ENCODE data around the gene SECTM1. TPM values are rescaled to one million over a fixed set of nuclear protein-coding genes. Genes with fewer than 3 reads are reported as not detected.

The SECTM1 gene
- polyA plus RNA-seq, 2 donors, result 2.2 to 10.8 TPM

GRCh38 chr17:82315703-82316358, 17.7 kb downstream of the SECTM1 start:
- no peak overlapping the region for H3K27ac ChIP-seq (ENCODE audit: low read depth in 2 of 2, low read length in 1 of 2)
- no peaks in the 10 kb centered on the region for H3K36me3 ChIP-seq (ENCODE audit: control insufficient read depth in 2 of 2, insufficient read depth in 2 of 2, low read length in 1 of 2)
- H3K27me3 ChIP-seq (ENCODE audit: control insufficient read depth in 1 of 2, insufficient read depth in 2 of 2, low read length in 2 of 2), result peaks cover 0 to 5% of the 10 kb centered on the region in 2 donors
- H3K4me1 ChIP-seq (ENCODE audit: control insufficient read depth in 2 of 2, insufficient read depth in 2 of 2, low read length in 1 of 2), result peaks cover 0 to 8% of the 10 kb centered on the region in 2 donors
- H3K4me3 ChIP-seq (ENCODE audit: low read depth in 1 of 2, low read length in 2 of 2), result peak overlapping the region; percentile 2 to 35
- peaks cover 6% of the 10 kb centered on the region in 2 donors for H3K9me3 ChIP-seq (ENCODE audit: control insufficient read depth in 2 of 2, insufficient read depth in 1 of 2, low read depth in 1 of 2, low read length in 1 of 2)
- WGBS, 2 donors, result 10 to 13% methylated on average over 34 to 36 of the region's 36 CpGs

GRCh38 chr17:82314727-82315605, 18.6 kb downstream of the SECTM1 start:
- Histone ChIP-seq H3K27ac (ENCODE audit: low read depth in 2 of 2, low read length in 1 of 2) (no peak overlapping the region), H3K4me1 (ENCODE audit: control insufficient read depth in 2 of 2, insufficient read depth in 2 of 2, low read length in 1 of 2) (peaks cover 0 to 8% of the 10 kb centered on the region in 2 donors), H3K9me3 (ENCODE audit: control insufficient read depth in 2 of 2, insufficient read depth in 1 of 2, low read depth in 1 of 2, low read length in 1 of 2) (peaks cover 6% of the 10 kb centered on the region in 2 donors), H3K36me3 (ENCODE audit: control insufficient read depth in 2 of 2, insufficient read depth in 2 of 2, low read length in 1 of 2) (no peaks in the 10 kb centered on the region), H3K4me3 (ENCODE audit: low read depth in 1 of 2, low read length in 2 of 2) (peak overlapping the region in 1 of 2 donors; percentile 2), H3K27me3 (ENCODE audit: control insufficient read depth in 1 of 2, insufficient read depth in 2 of 2, low read length in 2 of 2) (peaks cover 0 to 5% of the 10 kb centered on the region in 2 donors)
- WGBS, 2 donors, result 40 to 48% methylated on average over 27 to 32 of the region's 32 CpGs

- H3K4me1 ChIP-seq (ENCODE audit: control insufficient read depth in 2 of 2, insufficient read depth in 2 of 2, low read length in 1 of 2), result peaks cover 0 to 8% of the 10 kb centered on the region in 2 donors
- H3K27me3 ChIP-seq (ENCODE audit: control insufficient read depth in 1 of 2, insufficient read depth in 2 of 2, low read length in 2 of 2), result peaks cover 0 to 5% of the 10 kb centered on the region in 2 donors
- H3K9me3 ChIP-seq (ENCODE audit: control insufficient read depth in 2 of 2, insufficient read depth in 1 of 2, low read depth in 1 of 2, low read length in 1 of 2), result peaks cover 0 to 4% of the 10 kb centered on the region in 2 donors
- no peak overlapping the region for H3K4me3 ChIP-seq (ENCODE audit: low read depth in 1 of 2, low read length in 2 of 2)
- WGBS, 2 donors, result 76 to 79% methylated on average over 21 to 27 of the region's 27 CpGs
- no peak overlapping the region for H3K27ac ChIP-seq (ENCODE audit: low read depth in 2 of 2, low read length in 1 of 2)
- no peaks in the 10 kb centered on the region for H3K36me3 ChIP-seq (ENCODE audit: control insufficient read depth in 2 of 2, insufficient read depth in 2 of 2, low read length in 1 of 2)
Observed at GRCh38 chr17:82314012-82314726, 19.4 kb downstream of the SECTM1 start.

GRCh38 chr17:82313195-82314011, 20.2 kb downstream of the SECTM1 start:
- Histone ChIP-seq H3K27me3 (ENCODE audit: control insufficient read depth in 1 of 2, insufficient read depth in 2 of 2, low read length in 2 of 2) (peaks cover 0 to 5% of the 10 kb centered on the region in 2 donors), H3K27ac (ENCODE audit: low read depth in 2 of 2, low read length in 1 of 2) (no peak overlapping the region)
- WGBS, 2 donors, result 80 to 85% methylated on average over 28 of the region's 28 CpGs

GRCh38 chr17:82311971-82312370, 21.6 kb downstream of the SECTM1 start:
- Histone ChIP-seq H3K36me3 (ENCODE audit: control insufficient read depth in 2 of 2, insufficient read depth in 2 of 2, low read length in 1 of 2) (no peaks in the 10 kb centered on the region), H3K4me3 (ENCODE audit: low read depth in 1 of 2, low read length in 2 of 2) (no peak overlapping the region), H3K9me3 (ENCODE audit: control insufficient read depth in 2 of 2, insufficient read depth in 1 of 2, low read depth in 1 of 2, low read length in 1 of 2) (no peaks in the 10 kb centered on the region), H3K4me1 (ENCODE audit: control insufficient read depth in 2 of 2, insufficient read depth in 2 of 2, low read length in 1 of 2) (peaks cover 0 to 8% of the 10 kb centered on the region in 2 donors), H3K27me3 (ENCODE audit: control insufficient read depth in 1 of 2, insufficient read depth in 2 of 2, low read length in 2 of 2) (peaks cover 0 to 5% of the 10 kb centered on the region in 2 donors), H3K27ac (ENCODE audit: low read depth in 2 of 2, low read length in 1 of 2) (no peak overlapping the region)
- 90 to 93% methylated on average over 13 of the region's 13 CpGs for WGBS, 2 donors

More at GRCh38 chr17:82313195-82314011, 20.2 kb downstream of the SECTM1 start:
- Histone ChIP-seq H3K4me3 (ENCODE audit: low read depth in 1 of 2, low read length in 2 of 2) (no peak overlapping the region), H3K9me3 (ENCODE audit: control insufficient read depth in 2 of 2, insufficient read depth in 1 of 2, low read depth in 1 of 2, low read length in 1 of 2) (no peaks in the 10 kb centered on the region), H3K4me1 (ENCODE audit: control insufficient read depth in 2 of 2, insufficient read depth in 2 of 2, low read length in 1 of 2) (peaks cover 0 to 8% of the 10 kb centered on the region in 2 donors), H3K36me3 (ENCODE audit: control insufficient read depth in 2 of 2, insufficient read depth in 2 of 2, low read length in 1 of 2) (no peaks in the 10 kb centered on the region)

- Histone ChIP-seq H3K9me3 (ENCODE audit: control insufficient read depth in 2 of 2, insufficient read depth in 1 of 2, low read depth in 1 of 2, low read length in 1 of 2) (no peaks in the 10 kb centered on the region), H3K27me3 (ENCODE audit: control insufficient read depth in 1 of 2, insufficient read depth in 2 of 2, low read length in 2 of 2) (peaks cover 0 to 5% of the 10 kb centered on the region in 2 donors), H3K36me3 (ENCODE audit: control insufficient read depth in 2 of 2, insufficient read depth in 2 of 2, low read length in 1 of 2) (no peaks in the 10 kb centered on the region), H3K4me1 (ENCODE audit: control insufficient read depth in 2 of 2, insufficient read depth in 2 of 2, low read length in 1 of 2) (peaks cover 0 to 3% of the 10 kb centered on the region in 2 donors), H3K4me3 (ENCODE audit: low read depth in 1 of 2, low read length in 2 of 2) (no peak overlapping the region), H3K27ac (ENCODE audit: low read depth in 2 of 2, low read length in 1 of 2) (no peak overlapping the region)
- WGBS, 2 donors, result 83 to 87% methylated on average over 21 of the region's 21 CpGs
Observed at GRCh38 chr17:82310877-82311276, 22.7 kb downstream of the SECTM1 start.

GRCh38 chr17:82309656-82310570, 23.7 kb downstream of the SECTM1 start:
- WGBS, 2 donors, result 70% methylated on average over 27 of the region's 27 CpGs
- Histone ChIP-seq H3K27me3 (ENCODE audit: control insufficient read depth in 1 of 2, insufficient read depth in 2 of 2, low read length in 2 of 2) (peaks cover 0 to 3% of the 10 kb centered on the region in 2 donors), H3K9me3 (ENCODE audit: control insufficient read depth in 2 of 2, insufficient read depth in 1 of 2, low read depth in 1 of 2, low read length in 1 of 2) (no peaks in the 10 kb centered on the region), H3K27ac (ENCODE audit: low read depth in 2 of 2, low read length in 1 of 2) (no peak overlapping the region), H3K4me3 (ENCODE audit: low read depth in 1 of 2, low read length in 2 of 2) (no peak overlapping the region), H3K36me3 (ENCODE audit: control insufficient read depth in 2 of 2, insufficient read depth in 2 of 2, low read length in 1 of 2) (no peaks in the 10 kb centered on the region), H3K4me1 (ENCODE audit: control insufficient read depth in 2 of 2, insufficient read depth in 2 of 2, low read length in 1 of 2) (no peaks in the 10 kb centered on the region)

GRCh38 chr17:82305727-82306300, 27.8 kb downstream of the SECTM1 start:
- Histone ChIP-seq H3K27me3 (ENCODE audit: control insufficient read depth in 1 of 2, insufficient read depth in 2 of 2, low read length in 2 of 2) (no peaks in the 10 kb centered on the region), H3K36me3 (ENCODE audit: control insufficient read depth in 2 of 2, insufficient read depth in 2 of 2, low read length in 1 of 2) (no peaks in the 10 kb centered on the region), H3K27ac (ENCODE audit: low read depth in 2 of 2, low read length in 1 of 2) (no peak overlapping the region), H3K4me3 (ENCODE audit: low read depth in 1 of 2, low read length in 2 of 2) (no peak overlapping the region), H3K9me3 (ENCODE audit: control insufficient read depth in 2 of 2, insufficient read depth in 1 of 2, low read depth in 1 of 2, low read length in 1 of 2) (no peaks in the 10 kb centered on the region), H3K4me1 (ENCODE audit: control insufficient read depth in 2 of 2, insufficient read depth in 2 of 2, low read length in 1 of 2) (peaks cover 0 to 11% of the 10 kb centered on the region in 2 donors)
- 83 to 84% methylated on average over 20 of the region's 20 CpGs for WGBS, 2 donors

Data from esophagus (tissue), 2 donors.